ENCODE data around the gene TMEM271. TPM values are rescaled to one million over a fixed set of nuclear protein-coding genes. Genes with fewer than 3 reads are reported as not detected.

Gene TMEM271
- total RNA-seq, 1 experiment from 2014 or later: not detected

GRCh38 chr4:577499-578450 lies 1.7 kb upstream of the TMEM271 start:
- Histone ChIP-seq H3K9me3 (no peaks in the 10 kb centered on the region), H3K36me3 (ENCODE audit: control insufficient read depth, insufficient read depth, low read length) (no peaks in the 10 kb centered on the region), H3K4me3 (ENCODE audit: low read depth, low read length) (peak overlapping the region; percentile 29), H3K27me3 (replicated peaks; ENCODE audit: control insufficient read depth, insufficient read depth, low read length) (no peaks in the 10 kb centered on the region), H3K4me1 (no peaks in the 10 kb centered on the region)
- H3K27me3 Mint-ChIP-seq (ENCODE audit: insufficient read depth, unreplicated experiment): no peaks in the 10 kb centered on the region
- ChIA-PET CTCF (no interaction called here), POLR2A (no interaction called here)
- no peak overlapping the region for H3K27ac Mint-ChIP-seq (ENCODE audit: unreplicated experiment)
- intact Hi-C loops (cut with micrococcal nuclease; ENCODE audit: unreplicated experiment): no loop called here
- H3K9me3 Mint-ChIP-seq (ENCODE audit: unreplicated experiment): no peaks in the 10 kb centered on the region
- no peaks in the 10 kb centered on the region for H3K4me1 Mint-ChIP-seq (ENCODE audit: low read depth, unreplicated experiment)
- DNase-seq: peak in 1 of 2 experiments; percentile 14
- H3K4me3 Mint-ChIP-seq (ENCODE audit: unreplicated experiment): peak overlapping the region; percentile 70
- TF ChIP-seq CTCF (IDR thresholded peaks at IDR 0.05; ENCODE audit: insufficient read depth in 1 of 2, low read depth in 1 of 2, low read length in 1 of 2, severe bottlenecking in 1 of 2, unreplicated experiment in 1 of 2): no peak
- no peaks in the 10 kb centered on the region for H3K36me3 Mint-ChIP-seq (ENCODE audit: insufficient read depth, unreplicated experiment)
- no TSS peak for BruUV-seq (replicated peaks)

- peak overlapping the region; percentile 29 for H3K4me3 ChIP-seq (ENCODE audit: low read depth, low read length)
- no peaks in the 10 kb centered on the region for H3K36me3 ChIP-seq (ENCODE audit: control insufficient read depth, insufficient read depth, low read length)
- no TSS peak for BruUV-seq (replicated peaks)
- TF ChIP-seq CTCF (IDR thresholded peaks at IDR 0.05; ENCODE audit: insufficient read depth in 1 of 2, low read depth in 1 of 2, low read length in 1 of 2, severe bottlenecking in 1 of 2, unreplicated experiment in 1 of 2): no peak
- no peaks in the 10 kb centered on the region for H3K36me3 Mint-ChIP-seq (ENCODE audit: insufficient read depth, unreplicated experiment)
- no peak for DNase-seq
- ChIA-PET CTCF (interaction anchor here (0.6 kb wide), 1 partner anchor 18 kb away, joined by 5 read pairs; no protein-coding TSS in a partner anchor), POLR2A (no interaction called here)
- no peaks in the 10 kb centered on the region for H3K4me1 Mint-ChIP-seq (ENCODE audit: low read depth, unreplicated experiment)
- H3K27ac Mint-ChIP-seq (ENCODE audit: unreplicated experiment): no peak overlapping the region
- intact Hi-C loops (cut with micrococcal nuclease; ENCODE audit: unreplicated experiment): no loop called here
- peak overlapping the region; percentile 70 for H3K4me3 Mint-ChIP-seq (ENCODE audit: unreplicated experiment)
- no peaks in the 10 kb centered on the region for H3K9me3 ChIP-seq
- no peaks in the 10 kb centered on the region for H3K27me3 Mint-ChIP-seq (ENCODE audit: insufficient read depth, unreplicated experiment)
- H3K27me3 ChIP-seq (replicated peaks; ENCODE audit: control insufficient read depth, insufficient read depth, low read length): no peaks in the 10 kb centered on the region
- no peaks in the 10 kb centered on the region for H3K9me3 Mint-ChIP-seq (ENCODE audit: unreplicated experiment)
- H3K4me1 ChIP-seq: no peaks in the 10 kb centered on the region
Measured at GRCh38 chr4:576991-577498, 950 bp upstream of the TMEM271 start.

- Mint-ChIP-seq H3K27me3 (ENCODE audit: insufficient read depth, unreplicated experiment) (peaks cover 3% of the 10 kb centered on the region), H3K4me3 (ENCODE audit: unreplicated experiment) (no peak overlapping the region), H3K36me3 (ENCODE audit: insufficient read depth, unreplicated experiment) (no peaks in the 10 kb centered on the region), H3K27ac (ENCODE audit: unreplicated experiment) (no peak overlapping the region), H3K4me1 (ENCODE audit: low read depth, unreplicated experiment) (no peaks in the 10 kb centered on the region), H3K9me3 (ENCODE audit: unreplicated experiment) (no peaks in the 10 kb centered on the region)
- POLR2A ChIA-PET: no interaction called here
- no TSS peak for BruUV-seq (replicated peaks)
- H3K9me3 ChIP-seq: no peaks in the 10 kb centered on the region
- no peak overlapping the region for H3K4me3 ChIP-seq (ENCODE audit: low read depth, low read length)
- H3K36me3 ChIP-seq (ENCODE audit: control insufficient read depth, insufficient read depth, low read length): no peaks in the 10 kb centered on the region
- no peak for TF ChIP-seq CTCF (IDR thresholded peaks at IDR 0.05; ENCODE audit: insufficient read depth in 1 of 2, low read depth in 1 of 2, low read length in 1 of 2, severe bottlenecking in 1 of 2, unreplicated experiment in 1 of 2)
- CTCF ChIA-PET: no interaction called here
- intact Hi-C loops (cut with micrococcal nuclease; ENCODE audit: unreplicated experiment): no loop called here
- no peak for DNase-seq
- no peaks in the 10 kb centered on the region for H3K27me3 ChIP-seq (replicated peaks; ENCODE audit: control insufficient read depth, insufficient read depth, low read length)
- H3K4me1 ChIP-seq: no peaks in the 10 kb centered on the region
Measured at GRCh38 chr4:575281-576141, 584 bp downstream of the TMEM271 start.
